GM21717 (cell line): ENCODE data around the gene NFKBIL1.
"Not testable (repeated sequence)": the region's sequence is repeated elsewhere in the genome, so short reads cannot be mapped to it uniquely, and the experiment has no call there.

Source experiments
- ATAC-seq: cut with Tn5 transposase; IDR thresholded peaks from one replicate; pipeline ENCODE4 v1.9.1; 2021; ENCODE audit warnings: mild to moderate bottlenecking, moderate library complexity; ENCODE audit not compliant: unreplicated experiment

The NFKBIL1 gene

GRCh38 chr6:31534521-31535040 lies 12.8 kb upstream of the NFKBIL1 start:
- no peak for ATAC-seq

GRCh38 chr6:31535538-31536324 lies 11.7 kb upstream of the NFKBIL1 start:
- no peak for ATAC-seq

DNA sequence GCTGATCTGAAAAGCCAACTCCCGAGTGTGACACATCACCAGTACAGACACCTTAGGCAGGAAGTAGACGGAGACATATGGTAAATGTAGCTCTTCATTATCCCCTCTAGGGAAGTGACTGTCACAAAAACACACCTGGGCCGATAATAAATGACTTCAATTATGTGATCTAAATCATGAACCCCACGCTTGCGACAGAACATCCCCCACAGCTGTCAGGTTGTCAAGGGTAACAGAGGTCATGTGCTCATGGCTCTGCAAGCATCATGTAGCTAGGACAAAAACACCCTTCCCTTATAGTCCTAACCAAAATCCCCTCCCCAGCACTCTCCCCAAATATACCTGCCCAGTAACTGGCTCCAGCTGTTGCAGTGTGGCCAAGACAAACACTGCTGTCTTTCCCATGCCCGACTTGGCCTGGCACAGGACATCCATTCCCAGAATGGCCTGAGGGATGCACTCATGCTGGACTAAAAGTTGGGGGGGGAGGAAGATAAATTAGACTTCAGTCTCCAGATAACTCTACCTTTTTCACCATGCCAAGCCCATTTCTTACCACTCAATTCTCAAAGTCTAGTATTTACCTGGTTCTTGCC lies 8.5 kb upstream of the NFKBIL1 start:
- ATAC-seq = no peak

DNA sequence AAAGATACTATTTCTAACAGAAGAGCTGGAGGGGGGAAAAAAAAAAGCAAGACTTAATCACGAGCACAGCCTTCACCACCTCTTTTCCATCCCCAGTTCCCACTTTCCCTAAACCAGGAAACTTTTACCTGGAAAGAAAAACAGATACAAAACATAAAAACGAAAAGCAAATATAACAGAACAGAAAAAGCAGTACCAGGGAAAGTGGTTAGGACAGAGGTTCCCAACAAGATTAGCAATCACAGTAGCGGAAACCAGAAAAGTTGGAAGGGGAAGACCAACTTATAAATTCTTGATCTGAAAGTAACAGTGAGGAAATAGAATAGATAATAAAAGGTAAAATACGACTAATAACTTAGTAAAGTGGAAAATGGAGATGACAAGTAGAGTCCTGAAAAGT lies 6.8 kb upstream of the NFKBIL1 start:
- no peak for ATAC-seq

DNA sequence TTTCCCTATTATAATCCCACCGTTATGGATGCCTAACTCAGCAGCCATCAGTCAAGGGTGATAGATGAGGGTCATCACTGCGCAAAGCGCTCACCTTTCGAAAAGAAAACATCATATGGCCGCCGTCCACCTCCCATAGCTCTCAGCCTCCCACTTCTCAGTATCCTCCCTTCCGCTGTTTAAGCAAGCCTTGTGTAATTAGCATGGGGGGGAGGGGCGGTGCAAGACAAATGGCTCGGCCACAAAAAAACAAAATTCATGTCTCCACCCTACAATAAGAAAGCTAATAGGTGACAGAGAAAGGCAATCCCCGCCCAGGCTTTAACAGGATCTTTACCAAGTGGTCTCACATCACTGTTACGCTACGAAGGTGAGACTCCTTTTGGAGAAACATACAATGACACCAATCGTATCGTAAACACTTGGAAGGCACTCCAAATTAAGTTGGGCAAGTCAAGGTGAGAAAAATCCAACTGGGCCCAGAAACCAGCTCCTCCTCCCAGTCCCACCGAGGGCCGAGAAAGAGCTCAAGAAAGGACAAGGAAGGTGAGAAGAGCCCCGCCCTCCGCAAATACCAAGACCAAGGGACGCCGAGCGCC lies 6.2 kb upstream of the NFKBIL1 start:
- no peak for ATAC-seq

DNA sequence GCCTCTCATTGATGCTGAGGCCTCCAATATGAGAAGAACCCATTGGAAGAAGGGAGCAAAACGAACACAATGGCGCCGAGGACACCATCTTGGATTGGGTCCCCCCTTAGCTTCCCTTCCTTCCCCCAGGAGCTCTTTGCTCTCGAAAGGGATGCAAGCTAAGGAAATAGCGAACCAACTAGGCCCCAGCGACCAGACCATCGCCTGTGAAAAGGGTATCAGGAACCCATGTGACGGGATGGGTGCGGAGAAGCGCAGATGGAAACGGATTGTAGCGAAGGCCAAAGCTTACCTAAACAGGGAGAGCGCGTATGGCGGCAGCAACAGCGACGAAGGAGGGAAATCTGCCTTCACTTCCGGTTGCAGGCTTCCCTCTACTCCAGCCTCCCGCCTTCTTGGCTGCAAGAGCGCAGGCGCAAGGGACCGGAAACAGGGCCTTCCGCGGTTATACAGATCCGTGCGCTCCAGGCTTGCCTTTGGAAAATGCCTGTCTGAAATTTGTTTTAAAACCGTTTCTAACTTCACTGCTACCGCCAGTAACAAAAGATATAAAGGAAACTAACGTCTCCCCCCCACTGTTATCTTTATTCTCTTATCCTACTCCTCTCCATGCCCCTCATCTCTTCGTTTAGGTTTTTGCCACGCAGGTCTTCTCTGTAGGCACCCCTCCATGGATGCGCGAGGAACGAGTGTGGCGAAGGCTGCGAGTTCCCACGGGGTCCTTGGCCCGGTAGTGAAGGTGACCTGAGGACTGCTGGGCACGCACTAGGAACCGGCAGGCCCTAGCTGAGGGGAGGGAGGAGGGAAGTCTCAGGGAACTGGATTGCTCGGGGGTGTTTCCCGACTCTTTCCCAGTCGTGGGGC lies 5.5 kb upstream of the NFKBIL1 start, which contains the start of gene DDX39B:
TSS of gene DDX39B (minus strand) at position 346 of the 864 bp plus-strand sequence. CDS start 1,471 bp downstream, outside the sequence.
- ATAC-seq = peak; percentile 54

DNA sequence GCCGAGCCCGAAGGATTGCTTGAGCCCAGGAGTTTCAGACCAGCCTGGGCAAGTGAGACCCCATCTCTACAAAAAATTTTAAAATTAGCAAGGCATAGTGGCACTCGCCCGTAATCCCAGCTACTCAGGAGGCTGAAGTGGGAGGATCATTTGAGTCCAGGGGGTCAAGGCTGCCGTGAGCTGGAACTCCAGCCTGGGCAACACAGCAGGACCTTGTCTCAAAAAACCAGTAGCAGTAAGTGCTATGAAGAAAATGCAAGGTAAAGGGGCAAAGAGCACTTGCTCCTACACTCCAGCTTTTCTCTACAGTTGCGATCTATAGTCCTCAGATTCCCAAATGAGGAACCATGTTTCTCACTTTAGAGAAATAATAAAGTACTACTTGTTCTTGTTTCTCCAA lies 3.8 kb upstream of the NFKBIL1 start:
- ATAC-seq = no peak

DNA sequence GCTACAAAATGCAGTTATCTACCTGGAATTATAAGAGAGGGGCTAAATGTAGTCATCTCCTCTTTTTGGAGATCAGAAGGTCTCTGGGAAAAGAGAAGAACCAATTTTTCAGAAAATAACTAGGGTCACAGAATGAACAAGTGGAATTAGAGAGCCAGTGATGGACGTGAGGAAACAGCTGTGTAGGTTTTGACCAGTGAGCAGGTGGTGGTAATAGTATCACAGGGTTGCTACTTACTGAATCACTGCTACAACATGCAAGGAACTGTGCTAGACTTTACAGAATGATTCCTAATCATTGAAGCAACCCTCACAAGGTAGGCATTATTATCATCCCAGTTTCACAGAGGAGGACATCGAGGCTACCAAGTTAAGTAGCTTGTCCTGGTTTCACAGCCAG lies 2.7 kb upstream of the NFKBIL1 start:
- ATAC-seq = no peak

DNA sequence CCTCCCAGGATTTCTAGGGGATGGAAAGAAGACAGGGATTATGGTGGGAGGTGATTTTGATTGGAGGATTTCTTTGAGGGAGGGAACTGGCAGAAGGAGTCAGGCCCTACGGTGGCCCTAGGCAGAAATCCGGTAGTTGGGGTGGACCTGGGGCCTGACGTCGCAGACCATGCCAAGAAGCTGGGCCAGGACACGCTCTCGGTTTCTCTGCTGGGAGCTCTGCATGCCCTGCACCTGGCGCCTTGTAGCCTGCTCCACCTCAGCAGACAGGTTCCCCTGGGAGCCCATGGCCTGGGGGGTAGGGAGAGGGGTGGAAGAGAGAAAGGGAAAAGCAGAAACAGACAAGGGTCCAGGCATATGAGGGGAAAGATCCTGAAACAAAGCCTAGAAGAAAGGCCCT lies 2.1 kb upstream of the NFKBIL1 start:
- ATAC-seq = no peak

DNA sequence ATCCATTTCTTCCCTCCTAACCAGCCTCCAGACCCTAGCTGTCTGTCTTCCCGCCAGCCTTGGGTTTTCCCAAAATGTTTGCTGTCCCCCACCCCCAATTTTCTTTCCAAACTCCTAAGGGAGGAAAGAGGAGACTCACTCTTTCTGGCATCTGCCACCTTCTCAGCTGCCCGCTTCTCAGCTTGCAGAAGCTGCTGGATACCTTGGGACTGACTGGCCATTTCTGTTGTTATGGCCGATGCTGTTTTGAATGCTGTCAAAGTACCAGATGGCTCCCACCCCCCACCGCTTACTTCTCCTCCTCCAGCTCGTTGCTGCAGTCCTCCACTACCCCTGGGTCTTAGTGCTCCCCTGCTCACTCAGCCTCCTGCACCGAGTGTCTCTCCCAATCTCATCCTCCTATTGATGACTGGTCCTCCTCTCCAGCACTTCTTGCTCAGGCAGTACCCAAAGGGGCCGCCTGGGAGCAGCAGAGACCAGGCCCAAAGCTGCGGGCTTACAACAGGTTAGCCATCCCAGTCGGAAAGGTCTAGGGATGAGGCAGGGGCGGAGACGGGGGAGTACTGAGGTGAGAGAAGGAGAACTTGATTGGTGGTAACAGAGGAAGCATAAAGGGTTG lies 960 bp upstream of the NFKBIL1 start, which contains the start of gene ATP6V1G2:
TSS of gene ATP6V1G2 (minus strand) at position 270 of the 619 bp plus-strand sequence. CDS start at position 221, 49 bp downstream.
- ATAC-seq = no peak

DNA sequence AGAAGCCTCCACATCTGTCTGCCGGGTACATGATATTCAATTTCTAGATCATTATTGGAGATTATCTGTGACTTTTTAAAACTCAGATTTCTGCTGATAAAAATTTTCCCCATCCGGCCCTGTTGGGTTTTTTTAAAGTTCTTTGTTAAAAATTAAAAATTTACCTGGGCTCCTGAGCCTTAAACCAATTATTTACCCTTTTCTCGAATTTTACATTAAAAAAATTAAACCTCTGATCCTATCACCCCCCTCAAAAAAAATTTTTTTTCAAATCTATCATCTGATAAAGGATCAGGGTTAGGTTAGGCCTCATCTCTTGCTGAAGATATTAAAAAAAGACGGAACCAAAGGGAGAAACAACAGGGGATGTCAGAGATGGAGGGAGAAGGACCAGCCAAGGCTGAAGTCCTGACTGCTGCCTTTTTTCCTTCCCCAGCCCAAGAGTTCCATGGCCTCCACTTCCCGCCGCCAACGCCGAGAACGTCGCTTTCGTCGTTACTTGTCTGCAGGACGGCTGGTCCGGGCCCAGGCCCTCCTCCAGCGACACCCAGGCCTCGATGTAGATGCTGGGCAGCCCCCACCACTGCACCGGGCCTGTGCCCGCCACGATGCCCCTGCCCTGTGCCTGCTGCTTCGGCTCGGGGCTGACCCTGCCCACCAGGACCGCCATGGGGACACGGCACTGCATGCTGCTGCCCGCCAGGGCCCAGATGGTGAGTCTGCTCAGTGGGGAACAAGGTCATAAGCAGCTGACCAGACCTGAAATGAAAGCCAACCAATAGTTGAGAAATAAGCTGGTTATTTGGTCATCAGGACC lies 527 bp downstream of the NFKBIL1 start:
- no peak for ATAC-seq

DNA sequence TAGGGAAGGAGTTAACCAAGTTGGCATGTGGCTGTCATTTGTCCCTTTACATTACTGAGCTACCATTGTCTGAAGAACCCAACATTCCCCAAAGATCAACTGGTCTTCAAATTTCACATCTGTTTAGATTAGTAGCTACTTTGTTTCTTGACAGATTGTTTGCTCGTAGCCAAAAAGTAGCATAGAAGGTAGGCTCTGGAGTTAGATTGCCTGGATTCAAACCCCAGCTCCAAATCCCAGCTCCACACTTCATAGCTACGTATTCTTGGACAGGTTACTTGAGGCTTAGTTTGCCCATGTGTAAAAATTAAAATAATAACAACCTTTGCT lies 1.1 kb downstream of the NFKBIL1 start:
- ATAC-seq = no peak

DNA sequence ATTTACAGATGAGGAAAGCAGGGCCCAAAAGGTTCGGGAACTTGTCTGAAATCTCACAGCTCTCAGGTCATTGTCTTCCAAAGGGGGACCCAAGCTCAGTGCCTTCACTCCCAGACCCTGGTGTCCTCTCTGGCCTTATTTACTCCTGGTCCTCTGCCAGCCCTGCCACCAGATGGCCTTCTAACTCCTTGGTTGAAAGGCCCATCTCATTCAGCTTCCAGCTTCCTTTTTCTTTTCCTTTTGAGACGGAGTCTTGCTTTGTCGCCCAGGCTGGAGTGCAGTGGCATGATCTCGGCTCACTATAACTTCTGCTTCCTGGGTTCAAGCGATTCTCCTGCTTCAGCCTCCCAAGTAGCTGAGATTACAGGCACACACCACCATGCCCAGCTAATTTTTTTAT lies 4.0 kb downstream of the NFKBIL1 start:
- not testable (repeated sequence) for ATAC-seq

DNA sequence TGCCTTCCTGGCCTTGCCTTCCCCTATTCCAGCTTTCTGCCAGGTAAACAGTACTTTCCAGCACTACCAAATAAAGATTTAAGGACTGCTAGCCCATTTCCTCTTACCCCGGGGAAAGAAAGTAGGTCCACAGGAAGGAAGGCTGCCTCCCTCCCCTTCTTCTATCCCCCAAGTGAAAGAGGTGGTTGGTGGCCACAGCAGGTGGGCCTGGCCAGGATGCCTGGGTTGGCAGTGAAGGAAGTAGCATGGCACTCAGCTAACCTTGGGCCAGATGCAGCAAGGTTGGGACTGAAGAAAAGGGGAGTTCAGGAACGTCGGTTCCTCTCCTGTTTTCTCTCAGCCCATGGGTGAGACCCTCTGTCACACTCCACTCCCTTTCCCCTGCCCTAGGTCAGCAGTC lies 8.9 kb downstream of the NFKBIL1 start:
- ATAC-seq = no peak

- no peak for ATAC-seq
These were observed 10.3 kb downstream of the NFKBIL1 start for GRCh38 chr6:31557443-31558317.

DNA sequence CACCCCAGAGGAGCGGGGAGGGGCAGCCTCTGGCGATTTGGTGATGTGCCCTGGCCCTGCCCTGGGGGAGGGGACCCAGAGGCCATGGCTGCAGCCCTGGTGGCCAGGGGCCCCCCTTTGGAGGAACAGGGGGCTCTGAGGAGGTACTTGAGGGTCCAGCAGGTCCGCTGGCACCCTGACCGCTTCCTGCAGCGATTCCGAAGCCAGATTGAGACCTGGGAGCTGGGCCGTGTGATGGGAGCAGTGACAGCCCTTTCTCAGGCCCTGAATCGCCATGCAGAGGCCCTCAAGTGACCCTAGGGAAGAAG lies 10.9 kb downstream of the NFKBIL1 start:
- ATAC-seq = no peak

DNA sequence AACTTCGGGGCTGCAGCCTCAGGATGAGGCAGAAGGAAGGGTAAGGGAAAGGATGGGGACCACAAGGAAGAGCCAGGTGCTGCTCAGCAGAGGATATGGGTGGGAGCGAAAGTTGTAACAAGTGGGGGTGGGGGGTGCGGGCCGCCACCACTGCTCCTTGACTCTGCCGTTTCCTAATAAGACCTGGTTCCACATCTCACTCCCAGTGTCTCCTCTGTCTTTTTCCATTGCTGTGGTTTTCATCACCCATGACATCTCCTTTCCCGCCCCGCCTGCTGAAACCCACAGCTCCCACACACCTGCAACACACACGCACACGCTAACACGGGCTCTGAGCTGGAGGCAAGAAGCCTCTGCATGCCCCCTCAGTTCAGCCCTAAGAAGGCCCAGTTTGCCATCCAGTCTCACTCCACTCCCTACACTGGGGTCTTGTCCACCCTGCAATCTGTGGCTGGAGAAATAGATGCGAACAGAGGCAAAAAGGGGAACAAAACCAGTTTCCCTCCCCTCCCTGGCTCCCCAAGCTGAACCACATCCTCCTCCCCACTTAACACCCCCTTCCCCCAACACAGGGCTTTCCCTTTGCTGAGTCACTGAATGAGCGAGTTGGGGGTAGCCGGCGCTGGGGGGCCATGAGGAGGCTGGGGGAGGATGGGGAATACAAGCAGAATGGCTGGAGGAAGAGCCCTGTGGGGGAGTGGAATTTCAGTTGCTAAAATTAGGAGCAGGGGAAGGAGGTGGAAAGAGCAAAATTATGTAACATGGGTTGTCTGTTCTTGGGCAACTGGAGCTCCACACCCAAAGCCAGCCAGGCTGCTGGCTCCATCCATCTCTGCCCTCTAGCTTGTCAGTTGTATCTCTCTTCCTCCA lies 11.5 kb downstream of the NFKBIL1 start:
- ATAC-seq = peak; percentile 26

GRCh38 chr6:31559606-31559957 lies 12.2 kb downstream of the NFKBIL1 start:
- ATAC-seq = peak; percentile 4
